ENCODE measurements around the gene PEX13. TPM values are rescaled to one million over a fixed set of nuclear protein-coding genes. Genes with fewer than 3 reads are reported as not detected.

Gene PEX13
- total RNA-seq, 2 experiments from 2014 or later, result 15.5 to 16.8 TPM

DNA sequence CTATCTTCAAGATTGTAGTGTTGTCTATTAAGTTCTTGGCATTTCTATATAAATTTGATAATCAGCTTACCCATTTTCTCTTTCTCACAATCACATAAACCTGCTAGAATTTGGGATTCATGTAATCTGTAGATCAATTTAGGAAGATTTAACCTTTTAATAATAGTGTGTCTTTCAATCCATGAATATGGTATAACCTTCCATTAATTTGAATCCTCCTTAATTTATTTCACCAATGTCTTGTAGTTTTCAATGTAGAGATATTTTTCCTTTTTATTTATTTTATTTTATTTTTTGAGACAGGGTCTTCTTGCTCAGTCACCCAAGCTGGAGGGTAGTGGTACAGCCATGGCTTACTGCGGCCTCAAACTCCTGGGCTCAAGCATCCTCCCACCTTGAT is 68.4 kb downstream of the PEX13 start:
- DNase-seq, result no peak
- no peak overlapping the region for H3K4me3 Mint-ChIP-seq
- H3K4me1 Mint-ChIP-seq (ENCODE audit: low read depth), result no peaks in the 10 kb centered on the region
- H3K9me3 Mint-ChIP-seq, result no peaks in the 10 kb centered on the region
- CTCF ChIA-PET, result no interaction called here
- ATAC-seq, result no peak
- H3K27ac Mint-ChIP-seq, result no peak overlapping the region
- intact Hi-C loops (cut with micrococcal nuclease), result no loop called here
- TF ChIP-seq, protein P1, sequence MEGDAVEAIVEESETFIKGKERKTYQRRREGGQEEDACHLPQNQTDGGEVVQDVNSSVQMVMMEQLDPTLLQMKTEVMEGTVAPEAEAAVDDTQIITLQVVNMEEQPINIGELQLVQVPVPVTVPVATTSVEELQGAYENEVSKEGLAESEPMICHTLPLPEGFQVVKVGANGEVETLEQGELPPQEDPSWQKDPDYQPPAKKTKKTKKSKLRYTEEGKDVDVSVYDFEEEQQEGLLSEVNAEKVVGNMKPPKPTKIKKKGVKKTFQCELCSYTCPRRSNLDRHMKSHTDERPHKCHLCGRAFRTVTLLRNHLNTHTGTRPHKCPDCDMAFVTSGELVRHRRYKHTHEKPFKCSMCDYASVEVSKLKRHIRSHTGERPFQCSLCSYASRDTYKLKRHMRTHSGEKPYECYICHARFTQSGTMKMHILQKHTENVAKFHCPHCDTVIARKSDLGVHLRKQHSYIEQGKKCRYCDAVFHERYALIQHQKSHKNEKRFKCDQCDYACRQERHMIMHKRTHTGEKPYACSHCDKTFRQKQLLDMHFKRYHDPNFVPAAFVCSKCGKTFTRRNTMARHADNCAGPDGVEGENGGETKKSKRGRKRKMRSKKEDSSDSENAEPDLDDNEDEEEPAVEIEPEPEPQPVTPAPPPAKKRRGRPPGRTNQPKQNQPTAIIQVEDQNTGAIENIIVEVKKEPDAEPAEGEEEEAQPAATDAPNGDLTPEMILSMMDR (IDR thresholded peaks at IDR 0.05), result no peak
- POLR2A ChIA-PET, result no interaction called here
- no peaks in the 10 kb centered on the region for H3K36me3 Mint-ChIP-seq (ENCODE audit: low read depth)
- H3K27me3 Mint-ChIP-seq, result no peaks in the 10 kb centered on the region

DNA sequence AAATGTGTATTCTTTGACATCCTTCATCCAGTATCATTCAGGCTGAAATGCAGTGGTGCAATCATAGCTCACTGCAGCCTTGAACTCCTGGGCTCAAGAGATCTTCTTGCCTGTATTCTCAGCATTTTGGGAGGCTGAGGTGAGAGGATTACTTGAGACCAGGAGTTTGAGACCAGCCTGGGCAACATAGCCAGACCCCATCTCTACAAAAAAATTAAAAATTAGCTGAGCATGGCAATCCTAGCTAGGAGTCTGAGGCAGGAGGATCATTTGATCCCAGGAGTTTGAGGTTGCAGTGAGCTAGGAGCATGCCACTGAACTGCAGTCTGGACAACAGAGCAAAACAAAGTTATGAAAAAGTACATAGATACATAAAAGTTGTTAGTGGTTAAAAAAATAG is 72.3 kb downstream of the PEX13 start:
- intact Hi-C loops (cut with micrococcal nuclease), result no loop called here
- no peaks in the 10 kb centered on the region for H3K36me3 Mint-ChIP-seq (ENCODE audit: low read depth)
- H3K27me3 Mint-ChIP-seq, result no peaks in the 10 kb centered on the region
- CTCF ChIA-PET, result interaction anchor here (1.1 kb wide), 1 partner anchor 24 kb away, joined by 3 read pairs; no protein-coding TSS in a partner anchor
- no peak overlapping the region for H3K27ac Mint-ChIP-seq
- no peaks in the 10 kb centered on the region for H3K4me1 Mint-ChIP-seq (ENCODE audit: low read depth)
- H3K9me3 Mint-ChIP-seq, result no peaks in the 10 kb centered on the region
- ATAC-seq (no peak), DNase-seq (no peak)
- TF ChIP-seq, protein P1 (IDR thresholded peaks at IDR 0.05), result no peak
- POLR2A ChIA-PET, result no interaction called here
- no peak overlapping the region for H3K4me3 Mint-ChIP-seq

DNA sequence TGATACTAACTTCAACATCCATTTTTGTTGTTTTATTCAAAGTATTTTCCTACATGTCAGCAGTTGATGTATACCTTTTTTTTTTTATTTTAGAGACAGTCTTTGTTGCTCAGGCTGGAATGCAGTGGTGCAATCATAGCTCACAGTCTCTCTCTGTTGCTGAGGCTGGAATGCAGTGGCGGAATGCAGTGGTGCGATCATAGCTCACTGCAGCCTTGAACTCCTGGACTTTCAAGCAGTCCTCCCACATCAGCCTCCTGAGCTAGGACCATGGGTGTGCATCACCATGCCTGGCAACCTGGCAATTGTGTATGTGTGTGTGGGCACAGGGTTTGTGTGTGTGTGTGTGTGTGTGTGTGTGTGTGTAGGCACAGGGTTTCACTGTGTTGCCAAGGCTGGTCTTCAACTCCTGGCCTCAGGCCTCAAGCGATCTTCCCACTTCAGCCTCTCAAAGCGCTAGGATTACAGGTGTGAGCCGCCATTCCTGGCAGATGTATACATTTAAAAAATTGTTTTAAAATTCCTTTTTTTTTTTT is 72.9 kb downstream of the PEX13 start:
- ATAC-seq, result no peak
- Mint-ChIP-seq H3K27ac (no peak overlapping the region), H3K4me3 (no peak overlapping the region), H3K4me1 (ENCODE audit: low read depth) (no peaks in the 10 kb centered on the region), H3K9me3 (no peaks in the 10 kb centered on the region), H3K27me3 (no peaks in the 10 kb centered on the region), H3K36me3 (ENCODE audit: low read depth) (no peaks in the 10 kb centered on the region)
- TF ChIP-seq, protein P1 (IDR thresholded peaks at IDR 0.05), result no peak
- no peak for DNase-seq
- ChIA-PET CTCF (interaction anchor here (1.1 kb wide), 1 partner anchor 24 kb away, joined by 3 read pairs; no protein-coding TSS in a partner anchor), POLR2A (no interaction called here)
- intact Hi-C loops (cut with micrococcal nuclease), result no loop called here

DNA sequence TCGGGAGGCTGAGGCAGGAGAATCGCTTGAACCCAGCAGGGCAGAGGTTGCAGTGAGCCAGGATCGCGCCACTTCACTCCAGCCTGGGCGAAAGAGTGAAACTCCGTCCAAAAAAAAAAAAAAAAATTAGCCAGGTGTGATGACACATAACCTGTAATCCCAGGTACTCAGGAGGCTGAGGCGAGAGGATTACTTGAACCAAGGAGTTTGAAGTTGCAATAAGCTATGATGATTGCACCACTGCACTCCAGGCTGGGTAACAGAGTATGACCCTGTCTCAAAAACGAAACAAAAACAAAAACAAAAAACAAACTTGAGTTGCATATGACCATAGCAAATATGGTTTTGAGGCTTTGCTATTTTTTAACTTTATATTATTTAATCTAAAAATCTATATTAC is 74.0 kb downstream of the PEX13 start:
- CTCF ChIA-PET, result no interaction called here
- Mint-ChIP-seq H3K4me1 (ENCODE audit: low read depth) (no peaks in the 10 kb centered on the region), H3K36me3 (ENCODE audit: low read depth) (no peaks in the 10 kb centered on the region), H3K27ac (no peak overlapping the region), H3K27me3 (no peaks in the 10 kb centered on the region), H3K9me3 (no peaks in the 10 kb centered on the region), H3K4me3 (no peak overlapping the region)
- POLR2A ChIA-PET, result no interaction called here
- intact Hi-C loops (cut with micrococcal nuclease), result no loop called here
- TF ChIP-seq, protein P1 (IDR thresholded peaks at IDR 0.05), result no peak
- no peak for DNase-seq
- no peak for ATAC-seq

DNA sequence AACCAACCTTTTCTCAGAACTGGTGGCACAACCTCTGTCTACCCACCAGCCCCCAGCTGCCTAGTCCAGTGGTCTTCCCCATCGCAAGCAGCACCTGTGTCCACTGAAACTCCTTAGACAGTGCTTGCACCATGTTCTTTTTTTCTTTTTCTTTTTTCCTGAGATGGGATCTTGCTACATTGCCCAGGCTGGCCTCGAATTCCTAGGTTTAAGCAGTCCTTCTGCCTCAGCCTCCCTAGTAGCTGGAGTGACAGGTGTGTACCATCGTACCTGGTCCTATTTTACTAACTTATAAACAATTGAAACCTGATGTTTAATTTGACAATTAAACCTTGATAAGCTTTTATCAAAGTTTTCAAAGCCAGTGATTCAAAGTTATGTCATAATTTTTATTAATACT is 78.9 kb downstream of the PEX13 start:
- ATAC-seq (no peak), DNase-seq (no peak)
- Mint-ChIP-seq H3K4me1 (ENCODE audit: low read depth) (no peaks in the 10 kb centered on the region), H3K4me3 (no peak overlapping the region), H3K36me3 (ENCODE audit: low read depth) (no peaks in the 10 kb centered on the region), H3K27me3 (no peaks in the 10 kb centered on the region), H3K9me3 (no peaks in the 10 kb centered on the region), H3K27ac (no peak overlapping the region)
- intact Hi-C loops (cut with micrococcal nuclease), result no loop called here
- TF ChIP-seq, protein P1 (IDR thresholded peaks at IDR 0.05), result no peak
- ChIA-PET CTCF (no interaction called here), POLR2A (no interaction called here)
